Raji (cell line): ENCODE data around the gene PKDCC.

Source experiments
- POLR2A ChIP-seq: IDR thresholded peaks from 2 replicates; pipeline ENCODE4 v1.6.1; 2011; ENCODE audit warnings: low read depth, low read length, control low read depth; ENCODE audit not compliant: insufficient read depth

The PKDCC gene, protein sequence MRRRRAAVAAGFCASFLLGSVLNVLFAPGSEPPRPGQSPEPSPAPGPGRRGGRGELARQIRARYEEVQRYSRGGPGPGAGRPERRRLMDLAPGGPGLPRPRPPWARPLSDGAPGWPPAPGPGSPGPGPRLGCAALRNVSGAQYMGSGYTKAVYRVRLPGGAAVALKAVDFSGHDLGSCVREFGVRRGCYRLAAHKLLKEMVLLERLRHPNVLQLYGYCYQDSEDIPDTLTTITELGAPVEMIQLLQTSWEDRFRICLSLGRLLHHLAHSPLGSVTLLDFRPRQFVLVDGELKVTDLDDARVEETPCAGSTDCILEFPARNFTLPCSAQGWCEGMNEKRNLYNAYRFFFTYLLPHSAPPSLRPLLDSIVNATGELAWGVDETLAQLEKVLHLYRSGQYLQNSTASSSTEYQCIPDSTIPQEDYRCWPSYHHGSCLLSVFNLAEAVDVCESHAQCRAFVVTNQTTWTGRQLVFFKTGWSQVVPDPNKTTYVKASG

DNA sequence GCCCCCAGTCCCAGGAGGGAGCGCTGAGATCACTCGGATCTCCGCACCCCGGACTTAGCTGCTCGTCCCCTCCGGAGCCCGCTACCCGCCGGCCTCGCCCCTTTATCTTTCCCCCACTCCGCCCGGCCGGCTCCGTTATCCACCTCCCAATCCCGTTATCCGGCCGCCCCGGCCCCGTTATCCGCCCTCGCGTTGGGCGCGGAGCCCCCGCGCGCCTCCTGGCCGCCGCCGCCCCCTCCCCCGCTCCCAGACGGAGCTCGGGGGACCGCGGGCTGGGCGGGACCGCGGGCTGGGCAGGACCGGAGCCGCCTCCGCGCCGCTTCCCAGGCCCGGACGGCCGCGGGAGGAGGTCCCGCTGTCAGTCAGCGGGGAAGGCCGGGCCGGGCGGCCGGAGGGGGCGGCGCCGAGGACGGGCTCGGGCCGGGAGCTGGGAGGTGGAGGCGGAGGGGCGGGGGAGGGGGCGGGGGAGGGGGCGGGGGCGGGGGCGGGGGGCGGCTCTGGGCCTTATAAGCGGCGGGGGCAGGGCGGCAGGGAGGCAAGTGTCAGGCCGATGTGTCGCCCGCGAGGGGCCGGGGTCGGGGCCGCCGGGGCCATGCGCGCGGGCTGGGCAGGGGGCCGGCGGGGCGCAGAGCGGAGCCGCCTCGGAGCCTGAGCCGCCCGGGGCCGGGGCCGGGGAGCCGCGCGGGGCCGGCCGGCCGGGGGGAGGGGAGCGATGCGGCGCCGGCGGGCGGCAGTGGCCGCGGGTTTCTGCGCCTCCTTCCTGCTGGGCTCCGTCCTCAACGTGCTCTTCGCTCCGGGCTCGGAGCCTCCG is at the start of gene PKDCC:
Gene PKDCC, plus strand, starts transcription at position 534 of the 811 bp plus-strand sequence. Its CDS starts 179 bp downstream, at position 713.
- TF ChIP-seq POLR2A, result no peak

DNA sequence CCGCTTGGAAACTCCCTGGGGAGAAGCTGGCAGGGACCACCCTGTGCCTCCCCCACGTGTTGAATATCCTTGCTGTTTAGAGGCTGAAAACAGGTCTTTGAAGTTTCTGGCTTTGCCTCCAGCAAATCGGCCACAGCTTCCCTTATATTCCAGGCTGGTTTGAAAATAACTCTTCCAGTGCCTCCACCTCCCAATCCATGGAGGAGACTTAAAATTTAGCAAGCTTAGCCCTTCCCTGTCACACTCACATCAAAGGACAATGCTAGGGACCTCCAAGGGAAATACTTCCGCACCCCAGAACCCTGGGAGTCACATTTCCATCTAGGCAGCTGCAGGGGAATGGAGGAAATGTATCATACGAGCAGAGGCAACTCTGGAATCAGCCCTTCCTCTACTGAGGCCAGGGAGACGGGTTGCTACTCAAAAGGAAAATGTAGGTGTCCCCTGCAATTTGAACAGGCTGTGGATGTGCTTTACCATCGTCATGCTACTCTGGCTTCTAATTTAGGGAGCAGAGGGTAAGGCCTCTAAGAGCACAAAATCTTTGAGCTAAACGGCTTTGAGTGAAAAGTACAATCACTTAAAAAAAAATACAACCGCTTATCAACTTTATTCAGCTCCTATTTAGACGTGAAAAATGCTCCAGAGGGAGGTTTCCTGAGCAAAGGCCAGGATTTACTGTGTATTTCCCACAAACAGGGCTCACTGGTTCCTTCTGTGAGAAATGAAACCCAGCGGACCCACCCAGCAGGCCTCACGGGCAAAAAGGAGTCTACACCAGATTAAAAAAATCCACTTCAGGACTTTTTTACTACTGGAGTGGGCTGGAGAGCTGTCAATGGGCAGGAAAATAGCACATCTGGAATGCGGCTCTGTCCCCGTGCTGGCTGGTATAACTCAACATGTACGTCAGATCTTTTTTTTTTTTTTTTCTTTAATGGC is 49.4 kb upstream of the PKDCC start:
- TF ChIP-seq POLR2A, result no peak

DNA sequence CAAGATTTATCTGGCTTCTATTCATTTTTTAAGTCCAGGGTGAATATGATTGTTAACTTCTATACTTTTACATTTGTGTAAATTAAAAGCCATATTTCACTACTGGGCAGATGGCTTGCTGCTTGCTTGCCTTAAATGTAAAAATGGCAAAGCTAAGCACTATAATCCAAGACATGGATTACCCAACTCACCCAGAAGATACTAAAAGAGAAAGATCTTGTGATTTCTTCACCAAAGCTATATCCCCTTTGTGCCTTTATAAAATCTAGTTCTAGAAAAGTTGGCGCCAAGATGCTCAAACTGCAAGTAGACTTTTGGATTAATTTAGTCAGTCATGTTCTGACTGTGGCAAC is 48.7 kb upstream of the PKDCC start:
- TF ChIP-seq POLR2A, result no peak

DNA sequence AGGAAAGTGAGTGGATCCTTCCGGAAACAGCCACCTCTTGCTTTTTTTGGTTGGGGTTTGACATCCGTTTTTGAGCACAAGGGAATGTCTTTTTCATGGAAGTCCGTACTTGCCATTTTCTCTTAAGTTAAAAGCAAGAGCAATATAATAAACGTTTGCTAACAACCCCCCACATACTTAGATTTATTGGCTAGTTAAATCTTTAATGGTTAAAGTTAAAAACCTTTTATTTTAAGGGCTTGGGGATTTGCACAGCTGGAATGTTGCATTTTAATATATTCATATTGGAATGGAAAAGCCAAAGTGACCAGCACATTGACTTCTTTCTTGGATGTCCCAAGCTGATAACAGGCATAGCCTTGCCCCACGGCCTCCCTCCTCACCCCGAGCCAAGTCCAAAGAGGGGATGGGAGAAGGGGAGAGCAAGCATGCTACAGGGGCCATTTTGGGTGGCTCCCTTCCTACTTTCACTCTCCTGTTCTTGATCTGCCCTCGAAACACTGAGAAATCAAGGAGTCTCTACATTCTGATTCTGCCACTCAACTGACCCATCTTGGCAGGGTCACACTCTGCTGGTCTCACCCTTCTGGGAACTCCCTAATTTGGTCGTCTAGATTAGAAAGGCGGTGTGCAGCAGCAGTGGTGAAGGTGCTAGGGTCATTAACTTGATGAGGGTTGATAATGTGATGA is 48.1 kb upstream of the PKDCC start:
- no peak for TF ChIP-seq POLR2A

DNA sequence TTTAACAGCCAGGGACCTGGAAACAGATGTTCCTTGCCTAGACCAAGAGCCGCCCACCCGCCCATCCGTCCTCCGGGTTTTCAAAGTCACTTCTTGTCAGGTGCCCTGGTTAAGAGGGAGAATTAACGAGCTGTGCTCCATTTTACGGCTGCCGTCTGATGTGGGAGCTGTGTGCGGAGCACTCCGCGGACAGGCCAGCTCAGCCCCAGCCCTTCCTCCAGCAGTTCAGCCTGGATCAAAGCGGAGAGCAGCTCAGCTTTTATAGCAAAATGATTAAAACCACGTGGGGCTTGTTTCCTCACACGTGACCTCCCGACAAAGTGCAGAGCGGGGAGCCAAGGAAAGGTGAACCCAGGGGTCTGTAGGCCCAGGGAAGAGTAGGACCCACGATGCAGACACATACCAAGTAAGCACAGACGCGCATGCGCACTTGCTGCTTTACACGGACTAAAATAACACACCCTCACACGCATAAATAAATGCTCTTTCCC is 46.1 kb upstream of the PKDCC start:
- no peak for TF ChIP-seq POLR2A

DNA sequence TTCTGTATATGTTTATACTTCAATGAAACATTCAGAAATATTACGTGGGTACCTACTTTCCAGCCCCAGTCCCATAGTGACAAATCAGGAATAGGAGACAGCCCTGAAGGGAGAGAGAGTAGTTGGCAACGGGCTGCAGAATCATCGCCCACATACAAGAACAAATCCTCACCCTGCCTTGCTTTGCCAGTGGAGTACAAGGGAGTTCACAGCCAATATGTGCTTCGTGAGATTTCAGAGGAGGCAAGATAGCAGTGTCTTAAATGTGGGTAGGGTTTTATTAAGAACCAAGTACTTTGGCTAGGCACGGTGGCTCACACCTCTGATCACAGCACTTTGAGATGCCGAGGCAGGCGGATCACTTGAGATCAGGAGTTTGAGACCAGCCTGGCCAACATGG is 40.3 kb upstream of the PKDCC start:
- no peak for TF ChIP-seq POLR2A

DNA sequence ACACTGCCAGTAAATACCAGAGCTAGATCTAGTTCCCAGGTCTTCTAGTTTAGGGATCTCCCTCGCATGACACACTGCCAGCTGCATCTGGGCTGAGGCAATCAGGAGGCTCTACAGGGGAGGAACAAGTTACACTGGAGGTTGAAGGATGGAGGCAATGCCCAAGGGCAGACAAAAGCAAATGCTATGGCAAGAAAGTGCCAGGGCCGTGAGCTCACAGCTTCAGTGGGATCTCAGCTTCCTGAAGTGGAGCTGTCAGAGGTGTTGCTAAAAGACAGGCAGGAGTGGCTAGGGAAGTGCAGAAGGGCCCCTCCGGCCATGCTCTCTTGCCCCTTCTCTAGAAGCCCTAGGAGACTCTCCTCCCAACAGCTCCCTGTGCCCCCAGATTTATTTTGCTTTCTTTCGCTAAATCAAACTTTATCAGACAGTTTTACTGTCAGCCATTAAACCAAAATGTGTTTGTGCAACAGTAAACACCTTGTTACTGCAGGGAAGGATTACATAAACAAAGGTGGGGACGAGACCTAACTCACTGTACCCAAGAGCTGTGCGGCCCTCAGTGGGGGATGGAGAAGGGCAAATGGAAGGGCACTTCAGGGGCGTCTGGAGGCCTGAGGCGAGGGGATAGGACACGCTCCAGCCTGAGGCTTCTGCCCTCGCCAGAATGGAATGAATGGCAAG is 39.4 kb upstream of the PKDCC start:
- TF ChIP-seq POLR2A, result no peak

DNA sequence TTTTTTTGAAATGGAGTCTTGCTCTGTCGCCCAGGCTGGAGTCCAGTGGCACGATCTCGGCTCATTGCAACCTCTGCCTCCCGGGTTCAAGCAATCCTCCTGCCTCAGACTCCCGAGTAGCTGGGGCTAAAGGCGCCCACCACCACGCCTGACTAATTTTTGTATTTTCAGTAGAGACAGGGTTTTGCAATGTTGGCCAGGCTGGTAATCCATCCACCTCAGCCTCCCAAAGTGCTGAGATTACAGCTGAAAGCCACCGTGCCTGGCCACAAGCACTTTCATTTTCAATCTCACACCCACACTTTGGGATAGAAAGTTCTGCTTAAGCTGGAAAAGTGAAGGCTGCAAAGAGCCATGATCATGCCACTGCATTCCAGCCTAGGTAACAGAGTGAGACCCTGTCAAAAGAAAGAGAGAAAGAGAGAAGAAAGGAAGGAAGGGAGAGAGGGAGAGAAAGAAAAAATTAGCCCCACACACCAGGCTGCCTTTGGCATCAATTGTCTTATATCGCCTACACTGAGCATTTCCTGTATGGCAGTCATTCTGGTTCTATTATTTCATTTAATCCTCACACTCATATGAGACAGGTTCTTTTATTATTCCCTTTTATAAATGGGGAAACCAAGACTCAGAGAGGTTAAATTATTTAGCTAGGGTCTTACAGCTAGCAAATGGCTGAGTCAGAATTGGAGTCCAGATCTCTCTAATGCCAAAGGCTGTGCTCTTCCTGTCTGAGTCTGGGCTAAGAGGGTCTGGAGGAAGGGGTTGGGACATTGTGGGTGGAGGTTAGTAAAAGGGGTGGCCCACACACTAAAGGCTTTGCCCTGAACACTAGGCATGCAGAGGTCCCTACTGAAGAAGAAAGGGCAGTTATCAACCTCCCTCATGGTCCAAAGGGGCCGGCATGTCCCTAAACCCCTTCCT is 37.9 kb upstream of the PKDCC start:
- TF ChIP-seq POLR2A, result no peak

DNA sequence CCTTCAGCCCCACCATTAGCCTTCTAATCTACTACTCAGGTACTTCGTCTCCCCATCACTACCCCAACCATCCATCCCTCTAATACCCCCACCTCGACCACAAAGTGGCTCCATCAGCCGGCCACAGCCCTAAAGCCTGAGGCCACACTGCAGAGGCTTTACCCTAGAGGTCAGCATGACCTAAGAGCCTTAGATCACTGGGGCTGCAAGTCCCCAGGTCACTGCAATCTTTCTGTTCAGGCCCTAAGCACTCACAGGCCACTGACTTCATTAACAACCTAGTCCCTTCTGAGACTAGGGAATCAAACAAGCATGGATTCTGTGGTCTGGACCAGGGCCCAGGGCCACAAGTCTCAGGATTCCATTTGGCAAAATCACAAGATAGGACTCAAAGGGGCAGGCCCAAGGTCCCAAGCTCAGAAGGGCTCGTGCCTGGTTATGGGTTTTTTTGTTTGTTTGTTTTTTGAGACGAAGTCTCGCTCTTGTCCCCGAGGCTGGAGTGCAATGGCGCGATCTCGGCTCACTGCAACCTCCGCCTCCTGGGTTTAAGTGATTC is 37.0 kb upstream of the PKDCC start:
- TF ChIP-seq POLR2A, result no peak

DNA sequence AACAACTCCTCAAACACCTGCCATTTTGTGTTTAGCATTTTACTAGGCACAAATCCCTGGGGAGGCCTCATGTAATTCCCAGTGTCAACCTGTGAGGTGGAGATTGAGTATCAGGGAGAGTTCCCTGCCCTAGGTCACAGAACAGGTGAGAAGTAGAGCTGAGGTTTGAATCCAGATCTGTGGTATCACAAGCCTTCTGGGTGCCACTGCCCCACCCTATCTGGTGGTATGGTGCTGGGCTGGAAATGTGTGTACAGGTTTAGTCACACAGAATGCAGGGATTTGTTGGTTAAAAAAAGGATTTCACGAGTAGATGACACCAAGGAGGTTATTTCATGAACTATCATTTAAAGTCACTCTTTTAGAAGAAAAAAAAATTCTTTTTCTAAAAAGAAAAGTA is 35.7 kb upstream of the PKDCC start:
- TF ChIP-seq POLR2A, result no peak

DNA sequence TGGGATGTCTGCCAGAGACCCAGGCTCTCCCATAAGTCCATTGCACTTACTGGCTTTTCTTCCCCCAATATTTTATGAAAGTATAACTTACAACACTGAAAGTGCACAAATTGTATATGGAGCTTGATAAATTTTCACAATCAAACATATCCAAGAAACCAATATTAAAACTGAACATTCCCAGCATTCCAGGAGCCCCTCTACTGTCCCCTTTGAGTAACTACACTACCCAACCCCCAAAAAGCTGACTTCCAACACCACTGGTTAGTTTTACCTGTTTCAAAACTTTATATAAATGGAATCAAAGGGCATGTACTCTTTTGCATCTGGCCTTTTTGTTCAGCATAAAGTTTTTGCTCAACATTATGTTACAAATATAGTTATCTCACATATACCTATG is 35.2 kb upstream of the PKDCC start:
- no peak for TF ChIP-seq POLR2A

DNA sequence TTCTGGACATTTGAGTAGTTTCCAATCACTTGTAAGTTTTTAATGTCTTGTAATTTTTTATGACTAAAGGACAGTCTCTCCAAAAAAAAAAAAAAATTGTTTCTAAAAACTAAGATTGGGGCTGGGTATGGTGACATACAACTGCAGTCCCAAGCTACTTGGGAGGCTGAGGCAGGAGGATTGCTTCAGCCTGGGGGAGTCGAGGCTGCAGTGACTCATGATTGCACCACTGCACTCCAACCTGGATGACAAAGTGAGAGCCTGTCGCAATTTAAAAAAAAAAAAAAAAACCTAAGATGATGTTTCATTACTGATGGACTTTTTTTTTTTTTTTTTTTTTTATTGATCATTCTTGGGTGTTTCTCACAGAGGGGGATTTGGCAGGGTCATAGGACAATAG is 34.4 kb upstream of the PKDCC start:
- no peak for TF ChIP-seq POLR2A

DNA sequence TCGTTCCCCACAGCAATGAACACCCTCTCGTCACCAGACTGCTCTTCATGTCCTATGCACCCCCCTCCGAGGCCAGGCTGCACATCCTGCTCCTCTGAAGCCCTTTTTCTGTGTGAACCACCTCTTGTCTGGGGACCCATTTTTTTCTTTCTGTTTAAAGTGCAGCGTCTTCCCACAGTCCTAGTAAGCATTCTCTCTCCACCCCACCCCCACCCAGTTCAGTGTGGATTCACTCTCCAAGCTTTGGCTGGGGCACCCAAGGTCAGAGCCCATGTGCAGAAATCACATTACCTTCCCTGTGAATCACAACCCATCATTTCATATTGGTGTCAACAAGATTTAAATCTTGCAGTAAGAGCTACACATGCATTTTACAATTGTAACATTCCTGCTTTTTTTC is 26.4 kb upstream of the PKDCC start:
- no peak for TF ChIP-seq POLR2A

DNA sequence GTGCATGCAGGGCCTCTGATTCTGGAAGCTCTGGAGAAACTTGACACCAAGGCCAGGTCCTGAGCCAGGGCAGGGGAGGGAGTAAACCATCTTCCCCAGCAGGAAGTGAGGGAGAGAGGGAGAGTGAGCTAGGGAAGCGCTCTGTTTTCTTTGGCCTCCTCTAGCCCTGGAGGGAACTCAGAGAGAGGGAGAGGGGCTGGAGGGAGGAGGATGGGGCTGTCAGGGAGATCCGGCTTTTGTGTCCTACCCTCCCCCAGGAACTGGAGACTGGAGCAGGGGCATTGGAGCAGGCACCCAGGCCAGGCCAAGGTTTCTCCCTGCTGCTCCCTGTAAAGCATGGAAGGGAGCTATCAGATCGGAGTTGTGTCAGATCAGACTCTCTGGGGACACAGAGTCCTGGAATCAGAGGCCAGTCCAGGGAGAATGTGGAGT is 22.7 kb upstream of the PKDCC start:
- no peak for TF ChIP-seq POLR2A
